IMR-90 (cell line): ENCODE measurements around the gene ANXA2. TPM values are rescaled to one million over a fixed set of nuclear protein-coding genes. Genes with fewer than 3 reads are reported as not detected.

Source experiments
- ATAC-seq: fragments of 200-7000 bp; cut with Tn5 transposase; 2 replicates; pipeline ENCODE4 v1.9.1; 2020; ENCODE audit warnings: low read depth, mild to moderate bottlenecking, moderate library complexity
- BruUV-seq: library from RNA; stranded (reverse); fragments of 400-500 nt; replicated peaks from 2 replicates; lab custom pipeline; 2021; lab: Mats Ljungman, UMichigan
- CTCF ChIA-PET: fragments of 300-600 bp; formaldehyde crosslinking; extraction: SDS; loops from one replicate; lab custom pipeline; 2021; ENCODE audit warnings: antibody characterized with exemption; lab: Yijun Ruan, JAX
- POLR2A ChIA-PET: fragments of 300-600 bp; sonication (Branson Sonifier 250); formaldehyde crosslinking; loops from one replicate; lab custom pipeline; 2022; ENCODE audit warnings: antibody characterized with exemption; ENCODE audit not compliant: unreplicated experiment; lab: Charles Lee
- DNase-seq: peaks from one replicate; pipeline ENCODE4 v3.0.0; 2013
- H2AFZ ChIP-seq: replicated peaks from 2 replicates; pipeline ENCODE3; 2013; ENCODE audit warnings: low read length, mild to moderate bottlenecking; ENCODE audit not compliant: poor library complexity
- H2AK5ac ChIP-seq: 2 replicates; pipeline ENCODE4 v1.6.1; 2013; ENCODE audit warnings: low read depth, low read length, inconsistent platforms
- H2AK9ac ChIP-seq: replicated peaks from 2 replicates; pipeline ENCODE3; 2013; ENCODE audit warnings: mild to moderate bottlenecking, low read depth, low read length, moderate library complexity; ENCODE audit not compliant: poor library complexity
- H2BK120ac ChIP-seq: 2 replicates; pipeline ENCODE4 v1.6.1; 2013; ENCODE audit warnings: low read depth, low read length, inconsistent platforms
- H2BK15ac ChIP-seq: 3 replicates; pipeline ENCODE4 v1.6.1; 2013; ENCODE audit warnings: low read depth, low read length, inconsistent platforms
- H2BK20ac ChIP-seq: 2 replicates; pipeline ENCODE4 v1.6.1; 2013; ENCODE audit warnings: low read depth, mild to moderate bottlenecking, inconsistent platforms, low read length, moderate library complexity
- H2BK5ac ChIP-seq: 2 replicates; pipeline ENCODE4 v1.6.1; 2013; ENCODE audit warnings: mild to moderate bottlenecking, low read depth, low read length, inconsistent platforms; ENCODE audit not compliant: poor library complexity, severe bottlenecking
- H3K14ac ChIP-seq: replicated peaks from 2 replicates; pipeline ENCODE4 v1.6.1; 2013; ENCODE audit warnings: low read depth, low read length, inconsistent platforms
- H3K18ac ChIP-seq: 2 replicates; pipeline ENCODE4 v1.6.1; 2013; ENCODE audit warnings: low read depth, low read length, control low read depth
- H3K23ac ChIP-seq: 2 replicates; pipeline ENCODE4 v1.6.1; 2013; ENCODE audit warnings: low read depth, low read length, inconsistent platforms
- H3K27ac ChIP-seq: 2 replicates; pipeline ENCODE4 v1.5.1; 2013; ENCODE audit warnings: mild to moderate bottlenecking, control low read depth, low read length; ENCODE audit not compliant: insufficient read depth
- H3K27me3 ChIP-seq: 2 replicates; pipeline ENCODE4 v1.6.1; 2013; ENCODE audit warnings: low read length; ENCODE audit not compliant: control insufficient read depth, insufficient read depth
- H3K36me3 ChIP-seq: 2 replicates; pipeline ENCODE4 v1.6.1; 2013; ENCODE audit warnings: low read length, mixed read lengths; ENCODE audit not compliant: control insufficient read depth, insufficient read depth
- H3K4ac ChIP-seq: 2 replicates; pipeline ENCODE4 v1.6.1; 2013; ENCODE audit warnings: low read depth, low read length, inconsistent platforms
- H3K4me1 ChIP-seq: 2 replicates; pipeline ENCODE4 v1.6.1; 2013; ENCODE audit warnings: low read length, mixed read lengths; ENCODE audit not compliant: control insufficient read depth, insufficient read depth
- H3K4me2 ChIP-seq: 2 replicates; pipeline ENCODE4 v1.6.1; 2013; ENCODE audit warnings: low read depth, mild to moderate bottlenecking, control low read depth, low read length, moderate library complexity
- H3K4me3 ChIP-seq: 2 replicates; pipeline ENCODE4 v1.5.1; 2013; ENCODE audit warnings: low read depth, mild to moderate bottlenecking, control low read depth, low read length, moderate library complexity; ENCODE audit not compliant: insufficient read depth
- H3K56ac ChIP-seq: 2 replicates; pipeline ENCODE4 v1.6.1; 2013; ENCODE audit warnings: low read length, inconsistent platforms; ENCODE audit not compliant: insufficient read depth; ENCODE audit errors: extremely low read depth
- H3K79me1 ChIP-seq, 2 experiments: 2 replicates each; pipeline ENCODE4 v1.6.1; 2013; ENCODE audit warnings: low read length in 2 of 2, inconsistent platforms in 1 of 2, low read depth in 1 of 2
- H3K9ac ChIP-seq: 2 replicates; pipeline ENCODE4 v1.6.1; 2013; ENCODE audit warnings: low read depth, low read length, control low read depth
- H3K9me1 ChIP-seq: 2 replicates; pipeline ENCODE4 v1.6.1; 2013; ENCODE audit warnings: low read length, inconsistent platforms; ENCODE audit not compliant: insufficient read depth
- H3K9me3 ChIP-seq: 2 replicates; pipeline ENCODE4 v1.6.1; 2013; ENCODE audit warnings: low read length; ENCODE audit not compliant: control insufficient read depth, insufficient read depth
- H4K20me1 ChIP-seq: 2 replicates; pipeline ENCODE4 v1.6.1; 2013; ENCODE audit warnings: low read length, inconsistent platforms; ENCODE audit not compliant: insufficient read depth
- H4K5ac ChIP-seq: 2 replicates; pipeline ENCODE4 v1.6.1; 2013; ENCODE audit warnings: mild to moderate bottlenecking, low read depth, low read length, control low read depth
- H4K8ac ChIP-seq, 2 experiments: 2 replicates each; pipeline ENCODE4 v1.6.1; 2013; ENCODE audit warnings: low read depth in 2 of 2, low read length in 2 of 2, control low read depth in 1 of 2, inconsistent platforms in 1 of 2
- H4K91ac ChIP-seq: 2 replicates; pipeline ENCODE4 v1.6.1; 2013; ENCODE audit warnings: low read depth, low read length, inconsistent platforms; ENCODE audit not compliant: insufficient read depth
- BHLHE40 ChIP-seq: fragments of 150-350 bp; IDR thresholded peaks from 2 replicates; pipeline ENCODE4 v1.6.1; 2016; ENCODE audit warnings: mild to moderate bottlenecking, low read depth, low read length
- CEBPB ChIP-seq: IDR thresholded peaks from 2 replicates; pipeline ENCODE4 v1.6.1; 2012; ENCODE audit warnings: low read depth, low read length, improper control_type of control experiment
- CHD1 ChIP-seq: IDR thresholded peaks from 2 replicates; pipeline ENCODE4 v1.6.1; 2012; ENCODE audit warnings: low read depth, low read length, improper control_type of control experiment
- ELK1 ChIP-seq: fragments of 150-350 bp; IDR thresholded peaks from 2 replicates; pipeline ENCODE4 v1.6.1; 2016; ENCODE audit warnings: low read depth, mild to moderate bottlenecking, low read length, moderate library complexity, borderline replicate concordance
- FOS ChIP-seq: fragments of 150-350 bp; IDR thresholded peaks from 2 replicates; pipeline ENCODE4 v1.6.1; 2016; ENCODE audit warnings: low read depth, low read length
- MAFK ChIP-seq: IDR thresholded peaks from 2 replicates; pipeline ENCODE4 v1.6.1; 2012; ENCODE audit warnings: low read depth, low read length, improper control_type of control experiment
- MAZ ChIP-seq: IDR thresholded peaks from 2 replicates; pipeline ENCODE4 v1.6.1; 2012; ENCODE audit warnings: low read depth, mild to moderate bottlenecking, low read length, improper control_type of control experiment, moderate library complexity, borderline replicate concordance
- MXI1 ChIP-seq: IDR thresholded peaks from 2 replicates; pipeline ENCODE4 v1.6.1; 2012; ENCODE audit warnings: low read depth, mild to moderate bottlenecking, low read length, moderate library complexity, borderline replicate concordance
- NFE2L2 ChIP-seq: fragments of 150-350 bp; IDR thresholded peaks from 2 replicates; pipeline ENCODE4 v1.6.1; 2016; ENCODE audit warnings: low read depth, mild to moderate bottlenecking, low read length
- POLR2A ChIP-seq: IDR thresholded peaks from 2 replicates; pipeline ENCODE4 v1.6.1; 2012; ENCODE audit warnings: mild to moderate bottlenecking, low read depth, low read length
- RAD21 ChIP-seq: IDR thresholded peaks from 2 replicates; pipeline ENCODE4 v1.6.1; 2012; ENCODE audit warnings: low read length, improper control_type of control experiment
- RCOR1 ChIP-seq: IDR thresholded peaks from 2 replicates; pipeline ENCODE4 v1.6.1; 2012; ENCODE audit warnings: mild to moderate bottlenecking, low read length, improper control_type of control experiment; ENCODE audit not compliant: insufficient replicate concordance
- RFX5 ChIP-seq: IDR thresholded peaks from 2 replicates; pipeline ENCODE4 v1.8.0; 2012; ENCODE audit warnings: low read depth, mild to moderate bottlenecking, low read length, moderate library complexity
- SMC3 ChIP-seq: fragments of 150-350 bp; IDR thresholded peaks from 2 replicates; pipeline ENCODE4 v1.6.1; 2016; ENCODE audit warnings: low read depth, mild to moderate bottlenecking, antibody characterized with exemption, low read length, moderate library complexity
- USF2 ChIP-seq: fragments of 150-350 bp; IDR thresholded peaks from 2 replicates; pipeline ENCODE4 v1.6.1; 2017; ENCODE audit warnings: mild to moderate bottlenecking, antibody characterized with exemption, low read length, low read depth
- WGBS, 2 experiments: methylation state at CpG; one replicate each; pipeline versions ENCODE4 v1.1.5 to v1.1.7; 2013; ENCODE audit warnings: missing lambda C conversion rate in 2 of 2; ENCODE audit not compliant: insufficient read length in 1 of 2; ENCODE audit errors: extremely low coverage in 2 of 2; 5-methylcytosine and 5-hydroxymethylcytosine counted together
- dilution Hi-C: fragments of 300-500 bp; cut with HindIII; formaldehyde crosslinking; loops from one replicate; pipeline ENCODE4 v1.14.3; 2018; ENCODE audit warnings: low sequenced_read_pairs; ENCODE audit not compliant: unreplicated experiment
- in situ Hi-C: fragments of 300-500 bp; cut with MboI; formaldehyde crosslinking; loops from 3 replicates; pipeline ENCODE4 v1.14.3; 2019; ENCODE audit warnings: low sequenced_read_pairs, inconsistent platforms, mixed read lengths
- intact Hi-C: fragments of 100-400 bp; cut with micrococcal nuclease; formaldehyde crosslinking; loops from 2 replicates; pipeline ENCODE4 v1.10.0; 2022
- polyA plus RNA-seq, 3 experiments: library from polyadenylated mRNA; depleted of rRNA; stranded (reverse); fragments of >200 nt; gene quantifications; 2 replicates each; pipeline ENCODE4 v1.2.3, GENCODE V29; 2012; ENCODE audit warnings: low replicate concordance in 1 of 3
- total RNA-seq: library from RNA; depleted of rRNA; stranded (reverse); fragments of >200 nt; gene quantifications from 2 replicates; pipeline ENCODE4 v1.2.3, GENCODE V29; 2012
- TF ChIP-seq, protein P1 (sequence below): conservative IDR thresholded peaks from 2 replicates; pipeline ENCODE4 v1.5.1; 2012; ENCODE audit warnings: mild to moderate bottlenecking, low read depth, low read length, improper control_type of control experiment

Gene ANXA2
- total and polyA plus RNA-seq, 2 of the 4 experiments (the other 2 are of a cell fraction), result 7,454 to 8,412 TPM

- no peak overlapping the region for H2AK5ac ChIP-seq
- peak overlapping the region; percentile 25; the same call in 1 of the 2 replicates for H2BK120ac ChIP-seq
- H3K4me3 ChIP-seq, result no peak overlapping the region
- no peak overlapping the region for H4K91ac ChIP-seq
- no peak overlapping the region for H2AFZ ChIP-seq
- no peak for TF ChIP-seq ELK1
- no peak for TF ChIP-seq POLR2A
- TF ChIP-seq USF2, result no peak
- no peak for TF ChIP-seq RFX5
- no peak for TF ChIP-seq NFE2L2
- no peak for TF ChIP-seq BHLHE40
- TF ChIP-seq RAD21, result no peak
- TF ChIP-seq, protein P1, sequence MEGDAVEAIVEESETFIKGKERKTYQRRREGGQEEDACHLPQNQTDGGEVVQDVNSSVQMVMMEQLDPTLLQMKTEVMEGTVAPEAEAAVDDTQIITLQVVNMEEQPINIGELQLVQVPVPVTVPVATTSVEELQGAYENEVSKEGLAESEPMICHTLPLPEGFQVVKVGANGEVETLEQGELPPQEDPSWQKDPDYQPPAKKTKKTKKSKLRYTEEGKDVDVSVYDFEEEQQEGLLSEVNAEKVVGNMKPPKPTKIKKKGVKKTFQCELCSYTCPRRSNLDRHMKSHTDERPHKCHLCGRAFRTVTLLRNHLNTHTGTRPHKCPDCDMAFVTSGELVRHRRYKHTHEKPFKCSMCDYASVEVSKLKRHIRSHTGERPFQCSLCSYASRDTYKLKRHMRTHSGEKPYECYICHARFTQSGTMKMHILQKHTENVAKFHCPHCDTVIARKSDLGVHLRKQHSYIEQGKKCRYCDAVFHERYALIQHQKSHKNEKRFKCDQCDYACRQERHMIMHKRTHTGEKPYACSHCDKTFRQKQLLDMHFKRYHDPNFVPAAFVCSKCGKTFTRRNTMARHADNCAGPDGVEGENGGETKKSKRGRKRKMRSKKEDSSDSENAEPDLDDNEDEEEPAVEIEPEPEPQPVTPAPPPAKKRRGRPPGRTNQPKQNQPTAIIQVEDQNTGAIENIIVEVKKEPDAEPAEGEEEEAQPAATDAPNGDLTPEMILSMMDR, result no peak
- no peak for TF ChIP-seq MAFK
- no peak for TF ChIP-seq CEBPB
- no peak for TF ChIP-seq MXI1
- TF ChIP-seq FOS, result no peak
- no peak for TF ChIP-seq MAZ
- no peak for TF ChIP-seq RCOR1
- TF ChIP-seq CHD1, result no peak
- TF ChIP-seq SMC3, result no peak
- WGBS, 2 experiments, result 82% methylated on average over 2 of the region's 5 CpGs; no CpG with 5 or more reads in 1 of the 2 experiments
- H3K9me1 ChIP-seq, result peaks cover 25% of the 10 kb centered on the region
- no peak overlapping the region for H2AK9ac ChIP-seq
- peaks cover 27 to 63% of the 10 kb centered on the region in 2 experiments for H3K79me1 ChIP-seq
- H2BK20ac ChIP-seq, result no peak overlapping the region
- peaks cover 70% of the 10 kb centered on the region for H4K20me1 ChIP-seq
- intact Hi-C loops, result loop anchor here (2.0 kb wide), 1 partner anchor 17 kb away; no protein-coding TSS in a partner anchor
- peak overlapping the region; percentile 4; the same call in 1 of the 2 replicates for H3K4ac ChIP-seq
- H3K36me3 ChIP-seq, result peaks cover 41% of the 10 kb centered on the region
- H3K27ac ChIP-seq, result peak overlapping the region; percentile 83; the same call in 1 of the 2 replicates
- DNase-seq (no peak), ATAC-seq (no peak)
- ChIA-PET POLR2A (no interaction called here), CTCF (no interaction called here)
- no TSS peak for BruUV-seq
- peak overlapping the region; percentile 53; the same call in 1 of the 2 replicates for H3K9ac ChIP-seq
- 0 out of 2 replicates have a peak overlapping the region, but pooled peaks have one; percentile 29 for H3K14ac ChIP-seq
- peak overlapping the region; percentile 8; the same call in 1 of the 2 replicates for H3K4me2 ChIP-seq
- H3K18ac ChIP-seq, result peak overlapping the region; percentile 48; the same call in 1 of the 2 replicates
- H3K9me3 ChIP-seq, result no peaks in the 10 kb centered on the region
- in situ Hi-C loops, result no loop called here
- peaks cover 45% of the 10 kb centered on the region for H3K4me1 ChIP-seq
- no peak overlapping the region; the same call in 1 of the 2 replicates for H3K56ac ChIP-seq
- H2BK5ac ChIP-seq, result peak overlapping the region; percentile 51
- H2BK15ac ChIP-seq, result no peak overlapping the region
- H4K5ac ChIP-seq, result no peak overlapping the region
- peak overlapping the region in 1 of 2 experiments; percentile 37; a peak in 2 of 4 replicates for H4K8ac ChIP-seq
- dilution Hi-C loops, result no loop called here
- no peaks in the 10 kb centered on the region for H3K27me3 ChIP-seq
- peak overlapping the region; percentile 51; the same call in 1 of the 2 replicates for H3K23ac ChIP-seq
These were observed 22.5 kb downstream of the ANXA2 start for GRCh38 chr15:60375306-60375705.
